HG02885 (cell line): Measurements from ENCODE around the gene RAET1L.
"Not testable (repeated sequence)": the region's sequence is repeated elsewhere in the genome, so short reads cannot be mapped to it uniquely, and the experiment has no call there.

Experiments used
- ATAC-seq: cut with Tn5 transposase; IDR thresholded peaks from one replicate; pipeline ENCODE4 v1.9.1; 2021; ENCODE audit warnings: mild to moderate bottlenecking; ENCODE audit not compliant: unreplicated experiment, poor library complexity

The RAET1L gene

GRCh38 chr6:150046943-150047342 lies 21.6 kb upstream of the RAET1L start:
- no peak for ATAC-seq

GRCh38 chr6:150044621-150045145 lies 19.4 kb upstream of the RAET1L start:
- ATAC-seq = no peak

- ATAC-seq = no peak
These were observed 18.4 kb upstream of the RAET1L start for GRCh38 chr6:150043501-150044412.

- no peak for ATAC-seq
These were observed 17.8 kb upstream of the RAET1L start for GRCh38 chr6:150043096-150043495.

- ATAC-seq = no peak
These were observed 13.1 kb upstream of the RAET1L start for GRCh38 chr6:150038202-150039062.

- ATAC-seq = no peak
These were observed 12.3 kb upstream of the RAET1L start for GRCh38 chr6:150037526-150038201.

GRCh38 chr6:150036081-150036480 lies 10.7 kb upstream of the RAET1L start:
- no peak for ATAC-seq

- no peak for ATAC-seq
These were observed 8.0 kb upstream of the RAET1L start for GRCh38 chr6:150033207-150033771.

- ATAC-seq = no peak
These were observed 7.3 kb upstream of the RAET1L start for GRCh38 chr6:150032598-150032997.

- no peak for ATAC-seq
These were observed 5.3 kb upstream of the RAET1L start for GRCh38 chr6:150030611-150031010.

GRCh38 chr6:150029749-150030148 lies 4.4 kb upstream of the RAET1L start:
- ATAC-seq = no peak

- ATAC-seq = no peak
These were observed 3.9 kb upstream of the RAET1L start for GRCh38 chr6:150029276-150029675.

GRCh38 chr6:150028799-150029198 lies 3.5 kb upstream of the RAET1L start:
- no peak for ATAC-seq

GRCh38 chr6:150027806-150028565 lies 2.7 kb upstream of the RAET1L start:
- no peak for ATAC-seq

- no peak for ATAC-seq
These were observed 1.9 kb upstream of the RAET1L start for GRCh38 chr6:150026976-150027805.

GRCh38 chr6:150024646-150025155 lies 631 bp downstream of the RAET1L start:
- ATAC-seq = no peak

- not testable (repeated sequence) for ATAC-seq
These were observed 1.3 kb downstream of the RAET1L start for GRCh38 chr6:150024021-150024420.

GRCh38 chr6:150021870-150022269 lies 3.5 kb downstream of the RAET1L start:
- not testable (repeated sequence) for ATAC-seq
